Dermis microvascular lymphatic vessel endothelial cell (primary cell): Measurements from ENCODE around the gene MICU1. TPM values are rescaled to one million over a fixed set of nuclear protein-coding genes. Genes with fewer than 3 reads are reported as not detected.
A peak's percentile ranks its signal among the peaks of the same experiment; 100 is the strongest.
"Not testable (repeated sequence)": the region's sequence is repeated elsewhere in the genome, so short reads cannot be mapped to it uniquely, and the experiment has no call there.

ENCODE experiments used
- DNase-seq, 2 donors: peaks; one replicate each; pipeline versions ENCODE4 v3.0.0 to v3.0.0-alpha.2; 2010; ENCODE audit warnings: low read depth in 2 of 2
- total RNA-seq: library from RNA; depleted of rRNA; stranded (reverse); fragments of >200 nt; gene quantifications from 2 replicates; pipeline ENCODE4 v1.2.1, GENCODE V29; 2014

MICU1 gene
- total RNA-seq, 1 donor from 2014 or later = 30.7 TPM

DNA sequence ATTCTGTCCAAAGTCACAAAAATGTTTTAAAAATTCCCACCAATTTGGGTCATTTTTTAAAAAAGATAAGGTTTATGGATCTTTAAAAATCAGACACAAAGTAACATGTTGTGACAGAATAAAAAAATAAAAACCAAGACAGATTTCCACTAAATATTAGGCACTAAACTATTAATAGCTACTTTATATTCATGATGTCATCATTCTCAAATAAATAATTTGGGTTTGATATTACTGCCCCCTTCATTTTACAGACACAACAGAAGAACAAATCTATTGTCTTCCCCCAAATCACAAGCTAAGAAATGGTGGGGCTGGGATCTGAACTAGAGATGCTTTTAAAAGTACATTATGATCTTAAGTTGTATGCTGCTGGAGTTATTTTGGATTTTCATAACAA lies 119.4 kb downstream of the MICU1 start:
- DNase-seq = no peak

DNA sequence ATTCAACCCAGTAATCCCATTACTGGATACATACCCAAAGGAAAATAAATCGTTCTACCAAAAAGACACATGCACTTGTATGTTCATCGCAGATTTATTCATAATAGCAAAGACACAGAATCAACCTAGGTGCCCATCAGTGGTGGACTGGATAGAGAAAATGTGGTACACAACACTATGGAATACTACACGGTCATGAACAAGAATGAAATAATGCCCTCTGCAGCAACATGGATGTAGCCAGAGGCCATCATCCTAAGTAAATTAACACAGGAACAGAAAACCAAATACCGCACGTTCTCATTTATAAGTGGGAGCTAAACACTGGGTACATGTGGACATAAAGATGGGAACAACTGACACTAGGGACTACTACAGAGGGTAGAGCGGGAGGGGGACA lies 120.4 kb downstream of the MICU1 start:
- no peak for DNase-seq

DNA sequence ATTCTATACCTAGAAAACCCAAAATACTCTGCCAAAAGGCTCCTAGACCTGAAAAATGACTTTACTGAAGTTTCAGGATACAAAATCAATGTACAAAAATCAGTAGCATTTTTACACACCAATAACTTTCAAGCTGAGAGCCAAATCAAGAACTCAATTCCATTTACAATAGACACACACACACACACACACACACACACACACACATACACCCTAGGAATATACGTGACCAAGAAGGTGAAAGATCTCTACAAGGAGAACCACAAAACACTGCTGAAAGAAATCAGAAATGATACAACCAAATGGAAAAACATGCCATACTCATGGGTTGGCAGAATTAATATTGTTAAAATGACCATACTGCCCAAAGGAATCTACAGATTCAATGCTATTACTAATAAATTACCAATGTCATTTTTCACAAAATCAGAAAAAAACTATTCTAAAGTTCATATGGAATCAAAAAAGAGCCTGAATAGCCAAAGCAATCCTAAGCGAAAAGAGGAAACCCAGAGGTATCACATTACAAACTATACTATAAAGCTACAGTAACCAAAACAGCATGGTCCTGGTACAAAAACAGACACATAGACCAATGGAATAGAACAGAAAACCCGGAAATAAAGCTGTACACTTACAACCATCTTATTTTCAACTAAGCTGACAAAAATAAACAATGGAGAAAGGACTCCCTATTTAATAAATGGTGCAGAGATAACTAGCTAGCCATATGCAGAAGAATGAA lies 122.0 kb downstream of the MICU1 start:
- DNase-seq = no peak

DNA sequence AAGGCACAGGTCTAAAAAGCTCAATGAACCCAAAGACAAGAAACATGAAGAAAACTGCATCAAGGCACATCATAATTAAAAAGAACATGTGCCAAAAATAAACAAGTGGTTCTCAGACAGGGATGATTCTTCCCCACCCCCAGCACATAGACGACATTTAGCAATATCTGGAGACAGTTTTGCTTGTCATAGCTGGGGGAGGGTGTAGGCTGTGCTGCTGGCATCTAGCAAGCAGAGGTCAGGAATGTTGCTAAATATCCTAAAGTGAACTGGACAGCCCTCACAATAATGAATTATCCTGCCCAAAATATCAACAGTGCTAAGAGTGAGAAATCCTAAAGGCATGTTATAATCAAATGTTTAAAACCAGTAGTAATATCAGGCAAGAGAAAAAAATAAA lies 122.6 kb downstream of the MICU1 start:
- no peak for DNase-seq

DNA sequence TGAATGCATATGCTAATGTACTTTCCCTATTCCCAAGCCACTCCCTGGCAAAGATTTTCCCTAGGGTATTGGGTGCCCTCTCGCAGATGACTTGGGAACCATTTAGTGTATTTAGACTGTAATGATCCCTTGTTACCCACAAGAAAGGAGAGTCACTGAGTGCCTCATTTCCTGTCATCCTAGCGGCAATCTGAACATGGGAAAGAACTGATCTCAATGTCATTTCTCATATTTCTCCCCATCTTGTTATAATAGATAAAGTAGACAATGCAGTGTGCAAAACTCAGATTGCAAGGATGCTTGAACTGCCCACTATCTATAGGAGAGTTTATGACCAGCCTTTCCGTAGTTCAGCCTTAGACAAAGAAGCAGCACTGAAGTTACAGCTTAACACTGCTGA lies 123.3 kb downstream of the MICU1 start:
- DNase-seq = no peak

DNA sequence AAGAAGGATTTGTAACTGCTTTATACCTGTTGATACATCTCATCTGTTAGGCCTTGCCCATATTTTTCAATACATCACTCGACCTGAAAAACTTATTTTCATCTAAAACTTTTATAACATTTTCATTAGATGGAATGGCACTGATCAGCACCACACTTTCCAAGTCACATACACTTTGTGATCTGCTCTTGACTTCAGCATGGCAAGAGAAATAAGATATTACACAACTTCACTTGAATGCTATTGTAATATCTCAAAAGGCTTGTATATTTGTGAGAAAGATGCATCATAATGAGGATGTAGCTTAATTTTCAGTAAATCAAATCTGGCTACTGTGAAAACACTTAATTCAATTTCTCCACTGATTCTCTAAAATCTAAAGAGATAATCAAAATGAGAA lies 126.2 kb downstream of the MICU1 start:
- no peak for DNase-seq

DNA sequence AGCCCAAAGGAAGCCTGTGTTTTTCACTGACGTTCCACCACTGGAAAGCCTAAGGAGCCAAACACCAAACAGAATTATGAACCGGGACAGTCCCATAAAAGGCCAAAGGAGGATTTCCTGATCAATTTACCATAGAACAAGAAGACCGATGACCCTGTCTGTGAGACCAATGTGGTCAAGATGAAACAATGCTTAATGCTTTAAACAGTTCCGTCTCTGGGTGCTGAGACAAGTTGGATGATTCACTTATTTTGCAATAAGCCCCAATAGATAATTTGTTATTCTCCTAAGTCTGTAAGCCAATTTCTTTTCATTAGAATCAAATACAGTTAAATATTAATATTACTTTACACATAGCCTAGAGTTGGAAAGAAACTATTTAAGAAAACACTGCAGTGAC lies 134.9 kb downstream of the MICU1 start:
- DNase-seq = no peak

DNA sequence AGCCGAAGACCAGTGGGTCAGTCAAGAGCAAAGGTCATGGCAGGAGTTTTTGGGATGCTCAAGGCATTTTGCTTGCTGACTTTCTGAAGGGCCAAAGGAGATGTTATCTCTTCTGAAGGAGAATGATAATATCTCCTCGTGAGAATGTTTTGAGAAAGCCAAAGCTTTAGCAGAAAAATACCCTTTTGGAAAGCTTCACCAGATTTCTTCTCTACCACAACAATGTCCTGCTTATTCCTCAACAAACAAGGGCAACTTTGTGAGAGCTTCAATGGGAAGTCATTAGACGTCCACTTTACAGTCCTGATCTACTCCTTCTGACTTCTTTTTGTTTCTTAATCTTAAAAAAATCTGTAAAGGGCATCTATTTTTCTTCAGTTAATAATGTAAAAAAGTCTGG lies 138.4 kb downstream of the MICU1 start:
- no peak for DNase-seq

DNA sequence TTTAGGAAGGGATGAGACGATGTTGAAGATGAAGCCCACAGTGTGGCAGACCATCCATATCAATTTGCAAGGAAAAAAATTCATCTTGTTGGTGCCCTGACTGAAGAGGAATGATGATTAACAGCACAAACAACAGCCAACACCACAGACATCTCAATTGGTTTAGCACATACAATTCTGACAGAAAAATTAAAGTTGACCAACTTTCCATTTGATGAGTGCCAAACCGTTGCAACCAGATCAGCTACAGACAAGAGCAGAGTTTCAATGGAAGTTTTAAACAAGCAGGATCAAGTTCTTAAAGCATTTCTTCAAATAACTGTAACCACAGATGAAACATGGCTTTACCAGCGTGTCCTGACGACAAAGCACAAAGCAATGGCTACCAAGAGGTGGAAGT lies 138.8 kb downstream of the MICU1 start:
- DNase-seq = no peak

DNA sequence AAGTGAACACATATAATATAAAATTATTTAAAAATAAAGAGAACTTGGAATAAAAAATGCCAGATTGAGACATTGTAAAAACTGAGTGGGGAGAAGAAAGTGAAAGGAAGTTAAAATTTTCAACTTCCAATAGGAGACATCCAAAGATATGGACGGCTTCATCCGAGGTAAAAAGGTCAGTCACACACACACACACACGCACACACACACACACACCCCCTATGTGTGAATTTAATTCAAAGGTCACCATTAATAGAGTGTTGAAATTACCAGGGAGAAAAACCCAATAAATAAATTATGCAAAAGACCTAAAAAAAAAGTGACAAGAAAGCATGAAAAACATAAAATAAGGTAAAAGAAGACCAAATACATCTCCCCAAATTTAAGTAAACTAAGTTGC lies 140.2 kb downstream of the MICU1 start:
- DNase-seq = no peak

DNA sequence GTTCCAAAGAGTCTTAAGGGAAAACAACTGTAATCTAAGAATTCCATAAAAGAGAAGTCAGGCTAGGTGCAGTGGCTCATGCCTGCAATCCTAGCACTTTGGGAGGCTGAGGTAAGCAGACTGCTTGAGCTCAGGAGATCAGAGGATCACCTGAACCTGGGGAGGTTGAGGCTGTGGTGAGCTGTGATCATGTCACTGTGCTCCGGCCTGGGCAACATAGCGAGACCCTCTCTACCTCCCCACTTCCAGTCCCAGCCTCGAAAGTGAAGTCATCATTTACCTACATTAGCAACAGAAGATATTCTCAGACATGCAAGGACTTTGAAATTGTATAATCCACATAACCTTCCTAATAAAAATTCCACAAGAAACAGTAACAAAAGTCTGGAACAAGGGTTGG lies 141.4 kb downstream of the MICU1 start:
- DNase-seq = no peak

DNA sequence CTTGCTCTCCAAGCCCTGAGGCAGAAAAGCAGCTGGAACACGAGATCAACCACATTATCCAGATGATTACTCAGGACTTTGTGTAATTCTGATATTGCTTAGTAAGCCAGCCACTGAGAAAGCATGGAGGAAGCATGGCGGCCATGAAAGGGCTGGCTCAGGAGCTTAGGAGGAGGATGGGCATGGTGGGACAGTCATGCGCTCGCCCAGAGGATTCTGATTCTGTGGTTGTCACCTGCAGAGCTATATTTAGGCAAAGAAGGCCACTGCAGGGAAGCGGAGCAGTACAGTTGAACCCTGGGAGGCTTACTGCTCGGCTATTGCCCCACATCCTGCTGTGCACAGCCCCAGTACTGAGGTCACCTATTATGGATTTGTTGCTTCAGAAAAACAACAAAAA lies 142.4 kb downstream of the MICU1 start:
- no peak for DNase-seq

DNA sequence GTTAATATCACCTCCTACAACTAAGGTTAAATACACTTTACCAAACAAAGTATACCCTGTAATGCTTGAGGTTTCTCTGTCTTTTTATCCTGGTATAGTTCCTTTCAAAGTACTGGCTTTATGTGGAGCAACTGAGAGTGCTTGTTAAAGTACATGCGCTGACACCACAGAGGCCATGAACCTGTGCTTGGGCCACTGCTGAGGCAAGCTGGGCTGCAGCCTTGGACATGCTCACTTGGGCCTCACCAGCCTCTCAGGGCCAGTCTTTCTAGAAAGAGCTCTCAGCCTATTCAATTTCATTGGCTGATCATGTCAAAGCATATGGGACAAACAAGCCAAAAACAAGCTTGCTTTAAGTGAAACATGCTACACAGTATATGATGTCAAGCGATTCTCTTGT lies 145.0 kb downstream of the MICU1 start:
- no peak for DNase-seq

DNA sequence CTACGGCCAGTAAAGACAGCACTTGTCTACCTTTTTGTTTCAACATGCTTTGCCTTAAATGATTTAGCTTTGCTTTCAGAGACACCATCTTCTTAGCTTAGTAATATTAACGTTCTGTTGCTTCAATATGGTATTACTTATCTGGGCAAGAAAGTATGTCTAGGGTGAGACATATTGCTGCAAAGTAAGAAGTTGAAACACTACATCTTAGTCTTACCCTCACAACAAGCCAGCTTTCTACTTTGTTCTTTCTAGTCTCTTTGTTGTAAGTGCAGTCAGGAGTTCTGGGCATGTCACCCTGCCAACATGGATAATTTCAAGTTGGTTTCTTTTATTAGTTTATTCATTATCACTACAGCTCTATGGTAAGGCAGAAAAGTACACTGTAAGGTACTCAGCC lies 148.4 kb downstream of the MICU1 start:
- DNase-seq = no peak

DNA sequence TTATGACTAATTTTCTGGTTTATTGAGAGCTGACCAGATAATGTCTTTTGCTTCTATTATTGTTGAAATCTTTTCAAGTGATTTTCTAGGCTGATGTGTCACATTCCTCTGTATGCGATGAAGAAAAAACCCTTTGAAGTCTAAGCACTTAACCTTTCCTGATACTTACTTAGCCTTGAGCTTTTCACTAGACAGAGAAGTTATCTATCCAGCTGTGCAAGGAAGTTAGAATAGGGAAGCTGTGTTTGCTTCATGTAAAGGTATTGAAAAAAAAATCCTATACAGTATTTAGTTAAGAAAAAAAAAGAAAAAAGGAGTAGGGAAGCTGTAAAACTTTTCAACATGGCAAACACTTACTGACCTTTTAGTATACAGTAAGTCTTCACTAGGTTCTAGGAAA lies 153.6 kb downstream of the MICU1 start:
- no peak for DNase-seq

DNA sequence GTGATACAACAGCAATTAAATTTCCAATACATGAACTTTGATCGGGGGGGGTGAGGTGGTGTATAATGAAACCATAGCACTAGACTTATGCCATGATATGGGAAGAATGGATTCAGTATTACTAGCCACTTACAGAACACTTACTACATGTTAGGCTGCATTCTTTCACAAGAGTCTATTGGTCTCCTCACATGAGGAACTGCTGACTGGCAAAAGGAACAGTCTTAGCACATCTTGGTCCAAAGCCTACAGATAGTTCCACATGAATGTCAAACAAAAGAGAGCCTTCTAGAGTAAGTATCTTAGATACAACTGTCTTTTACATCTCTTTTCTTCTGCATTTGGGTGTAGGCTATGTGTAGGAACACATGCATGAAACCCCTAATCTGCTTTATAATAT lies 155.2 kb downstream of the MICU1 start:
- DNase-seq = no peak

DNA sequence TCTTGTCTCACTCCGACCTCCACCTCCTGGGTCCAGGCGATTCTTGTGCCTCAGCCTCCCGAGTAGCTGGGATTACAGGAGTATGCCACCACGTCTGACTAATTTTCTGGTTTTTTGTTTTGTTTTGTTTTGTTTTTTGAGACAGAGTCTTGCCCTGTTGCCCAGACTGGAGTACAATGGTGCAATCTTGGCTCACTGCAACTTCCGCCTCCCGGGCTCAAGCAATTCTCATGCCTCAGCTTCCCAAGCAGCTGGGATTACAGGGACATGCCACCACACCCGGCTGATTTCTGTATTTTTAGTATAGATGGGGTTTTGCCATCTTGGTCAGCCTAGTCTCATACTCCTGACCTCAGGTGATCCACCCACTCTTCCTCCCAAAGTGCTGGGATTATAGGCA lies 158.8 kb downstream of the MICU1 start:
- not testable (repeated sequence) for DNase-seq

DNA sequence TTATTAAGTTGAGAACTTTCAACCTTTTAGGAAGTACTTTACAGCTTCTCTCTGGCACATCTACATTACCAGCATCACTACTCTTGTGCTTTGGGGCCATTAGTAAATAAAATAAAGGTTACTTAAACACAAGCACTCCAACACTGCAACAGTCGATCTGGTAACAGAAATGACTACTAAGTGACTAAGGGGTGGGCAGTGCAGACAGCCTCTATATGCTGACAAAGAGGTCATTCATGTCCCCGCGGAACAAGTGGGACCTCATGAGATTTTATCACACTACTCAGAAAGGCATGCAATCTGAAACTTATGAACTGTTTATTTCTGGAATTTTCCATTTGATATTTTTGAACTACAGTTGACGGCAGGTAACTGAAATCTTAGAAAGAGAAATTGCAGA lies 159.9 kb downstream of the MICU1 start:
- no peak for DNase-seq

DNA sequence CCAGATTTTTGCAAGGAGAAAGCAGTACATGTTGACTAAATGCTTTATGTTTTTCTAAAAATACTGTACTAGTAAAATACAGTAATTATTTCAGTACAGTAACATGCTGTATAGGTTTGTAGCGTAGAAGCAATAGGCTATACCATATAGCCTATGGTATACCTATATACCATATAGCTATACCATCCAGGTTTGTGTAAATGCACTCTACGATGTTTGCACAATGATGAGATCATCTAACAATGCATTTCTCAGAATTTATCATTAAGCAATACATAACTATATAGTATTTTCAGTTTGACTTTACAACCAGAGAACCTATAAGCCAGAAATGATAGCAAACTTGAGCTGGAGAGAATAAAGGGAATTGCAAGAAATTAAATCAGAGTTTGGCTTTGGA lies 161.4 kb downstream of the MICU1 start:
- DNase-seq = no peak

DNA sequence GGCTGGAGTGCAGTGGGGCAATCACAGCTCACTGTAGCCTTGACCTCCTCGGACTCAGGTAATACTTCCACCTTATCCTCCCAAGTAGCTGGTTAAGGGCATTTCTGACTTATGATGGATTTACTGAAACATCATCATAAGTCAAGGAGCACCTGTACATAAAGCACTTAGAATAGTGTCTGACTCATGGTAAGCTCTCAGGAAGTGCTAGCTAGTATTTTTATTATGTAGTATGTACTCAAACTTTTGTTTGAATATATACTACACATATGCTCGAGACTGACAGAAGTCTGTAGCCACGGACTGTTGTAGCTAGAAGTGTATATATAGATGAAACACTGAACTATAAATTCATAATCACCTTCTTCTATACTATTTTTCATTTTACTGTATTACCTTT lies 163.6 kb downstream of the MICU1 start:
- peak in 1 of 2 donors; percentile 3 for DNase-seq

DNA sequence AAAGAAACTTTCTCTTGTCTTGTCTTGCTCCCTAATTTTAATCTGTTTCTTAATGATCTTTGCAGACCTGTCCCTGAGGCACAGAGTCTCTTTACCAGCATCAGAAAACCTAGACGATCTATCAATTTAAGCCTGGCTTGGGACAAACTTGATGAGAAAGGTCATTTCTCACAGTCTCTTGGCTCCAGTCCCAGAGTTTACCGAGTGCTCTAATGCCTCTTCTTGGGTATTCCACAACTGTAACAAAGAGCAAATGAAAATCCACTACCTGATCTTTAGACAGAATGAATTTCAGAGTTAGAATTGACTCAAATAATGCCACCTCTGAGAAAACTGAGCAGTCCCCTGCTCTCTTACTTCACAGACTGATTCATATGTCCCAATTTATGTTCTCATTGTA lies 164.8 kb downstream of the MICU1 start:
- peak in 1 of 2 donors; percentile 23 for DNase-seq

DNA sequence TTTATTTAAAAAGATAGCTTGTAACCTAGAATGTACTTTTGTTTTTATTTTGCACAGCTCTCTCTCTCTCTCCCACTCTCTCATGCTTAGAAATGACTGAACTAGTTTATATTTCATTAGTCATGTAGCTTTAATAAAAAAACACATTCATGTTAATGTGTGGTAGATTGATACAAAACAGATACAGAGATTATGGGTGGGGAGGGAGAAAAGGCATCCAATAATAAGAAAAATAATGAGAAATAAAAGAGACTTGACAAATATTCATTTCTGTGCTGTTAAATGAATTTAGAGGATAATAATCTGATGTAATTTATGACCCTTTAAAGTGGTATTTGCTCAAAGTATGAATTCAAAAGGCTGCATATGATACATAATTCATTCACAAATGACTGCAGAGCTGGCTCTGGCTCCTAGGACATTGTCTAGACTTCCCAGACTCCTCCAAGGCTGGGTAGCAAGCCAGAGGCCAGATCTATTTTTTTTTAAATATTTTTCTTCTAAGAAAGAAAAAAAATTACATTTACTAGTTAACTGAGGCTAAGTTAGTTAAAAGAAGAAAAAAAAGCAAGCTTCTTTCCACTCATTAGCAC lies 165.5 kb downstream of the MICU1 start:
- DNase-seq = no peak

DNA sequence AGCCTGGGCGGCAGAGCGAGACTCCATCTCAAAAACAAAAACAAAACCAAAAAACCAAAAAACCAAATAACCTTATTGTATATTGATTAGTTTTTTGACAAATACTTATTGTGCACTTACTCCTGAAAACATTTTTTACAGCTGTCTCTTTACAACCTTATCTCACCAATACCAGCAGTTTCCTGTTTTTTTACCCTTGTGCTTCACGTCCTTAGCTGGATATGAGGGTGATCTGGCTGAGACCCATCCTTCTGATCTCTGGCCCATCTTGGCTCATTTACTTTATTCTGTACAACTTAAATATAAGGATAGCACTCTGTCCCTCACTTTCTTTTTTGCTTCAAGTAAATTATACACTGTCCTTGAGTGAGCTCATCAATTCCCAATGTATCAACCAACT lies 166.6 kb downstream of the MICU1 start:
- peak; percentile 0 to 41 for DNase-seq
